Stimulated activated CD8-positive, alpha-beta memory T cell treated with anti-CD3 and anti-CD28 coated beads, Interleukin-7, amount 100 ng/mL, for 4 hours (primary cell): ENCODE results near the gene CSPG4.
"Not testable (repeated sequence)": the region's sequence is repeated elsewhere in the genome, so short reads cannot be mapped to it uniquely, and the experiment has no call there.

Experiments used
- DNase-seq, 2 donors: peaks; one replicate each; pipeline ENCODE4 v3.0.0-alpha.2; 2020; ENCODE audit warnings: low read depth in 2 of 2

The CSPG4 gene

DNA sequence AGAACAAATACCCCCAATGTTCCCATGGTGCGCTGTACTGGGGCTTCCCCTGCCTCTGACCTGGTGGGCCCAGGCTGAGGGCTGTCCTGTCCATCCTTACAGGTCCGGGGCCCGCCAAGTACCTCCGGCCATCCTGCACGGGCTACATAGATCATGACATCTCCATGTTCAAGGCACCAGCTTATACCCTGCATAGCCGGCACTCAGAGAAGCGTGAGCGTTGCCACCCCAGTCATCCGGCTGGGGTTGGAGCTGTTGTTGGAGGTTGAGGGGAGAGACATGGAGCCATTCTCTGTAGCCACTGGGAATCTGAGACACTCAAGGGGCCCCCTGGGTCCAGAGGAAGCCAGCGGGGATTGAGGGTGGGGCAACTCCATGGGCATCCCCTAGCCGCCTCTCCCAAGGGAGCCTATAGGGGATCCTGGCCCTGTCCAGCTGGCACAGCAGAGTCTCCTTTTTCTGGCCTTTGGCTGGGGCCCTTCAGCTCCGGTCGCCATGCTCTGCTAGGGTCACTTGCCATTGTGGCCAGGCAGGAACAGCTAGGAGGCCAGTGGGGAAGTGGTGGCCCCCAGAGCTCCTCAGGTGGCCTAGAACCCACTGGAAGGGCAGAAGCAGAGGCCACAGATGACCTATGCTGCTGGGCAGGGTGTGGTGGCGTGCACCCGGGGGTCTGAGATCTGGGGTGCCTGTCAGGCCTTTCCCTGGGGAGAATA lies 12.5 kb upstream of the CSPG4 start:
- DNase-seq, result no peak

DNA sequence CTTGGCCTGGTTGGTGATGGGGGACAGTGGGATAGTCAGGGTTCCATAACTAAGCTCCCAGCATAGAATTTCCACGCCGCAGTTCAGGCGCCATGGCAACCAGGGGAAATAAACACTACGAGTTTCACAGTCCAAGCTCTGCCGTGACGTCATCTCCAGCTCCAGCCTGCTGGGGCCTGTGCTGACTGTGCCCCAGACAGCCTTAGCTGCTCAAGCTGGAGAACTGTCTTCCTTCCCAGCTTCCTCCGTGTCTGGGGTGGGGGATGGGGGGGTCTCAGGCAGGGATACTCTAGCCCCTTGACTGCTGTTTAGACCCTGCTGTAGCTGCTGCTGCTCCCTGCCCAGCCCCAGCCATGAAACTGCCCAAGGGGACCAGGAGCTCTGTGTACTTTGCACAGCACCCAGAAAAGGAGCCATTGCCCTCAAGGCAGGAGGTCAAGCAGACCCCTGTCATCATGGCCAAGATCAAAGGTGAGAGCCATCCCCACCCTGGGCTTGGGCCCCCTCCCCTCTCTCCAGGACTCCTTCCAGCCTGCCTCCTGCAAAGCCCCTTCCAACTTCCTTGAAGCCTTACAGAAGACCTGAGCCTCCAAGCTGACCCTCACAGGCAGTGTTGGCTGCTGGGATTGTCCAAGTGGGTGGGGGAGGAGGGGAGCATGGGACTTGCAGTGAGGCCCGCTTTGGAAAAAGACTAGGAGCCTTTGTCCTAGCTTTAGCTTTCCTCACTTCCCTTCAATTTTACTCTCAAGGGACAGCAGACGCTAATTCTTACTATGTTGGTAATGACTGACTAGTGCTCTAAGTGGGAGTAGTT lies 11.4 kb upstream of the CSPG4 start:
- DNase-seq, result no peak

DNA sequence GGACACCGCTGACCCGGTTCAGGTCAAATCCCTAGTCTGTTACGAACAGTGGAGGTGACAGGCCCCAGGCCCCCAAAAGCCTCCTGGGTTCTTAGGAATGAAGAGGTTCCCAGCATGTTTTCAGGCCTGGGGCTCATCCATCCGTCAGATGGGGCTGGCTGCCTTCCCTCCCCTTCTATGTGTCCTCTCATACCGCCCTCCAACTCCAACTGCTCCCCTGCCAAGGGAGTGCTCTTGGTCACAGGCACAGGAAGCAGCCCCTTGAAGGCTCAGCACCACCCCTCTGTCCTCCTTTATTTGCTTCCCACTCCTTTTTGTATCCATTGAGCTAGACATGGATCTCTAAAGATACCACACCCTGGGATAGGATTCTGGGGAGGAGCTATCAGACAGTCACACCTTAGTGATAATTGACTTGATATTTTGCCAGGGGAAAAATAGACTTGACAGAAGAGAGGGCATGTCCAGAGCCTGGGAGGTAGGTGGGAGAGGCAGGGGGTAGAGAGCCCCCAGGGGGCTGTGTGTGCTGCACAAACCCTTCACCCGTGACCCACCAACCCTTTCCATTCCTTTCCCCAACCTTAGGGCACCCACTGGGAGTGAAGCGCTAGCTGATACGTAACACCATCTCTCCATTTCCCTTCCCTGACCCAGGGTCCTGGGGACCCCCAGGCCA lies 10.7 kb upstream of the CSPG4 start:
- no peak for DNase-seq

DNA sequence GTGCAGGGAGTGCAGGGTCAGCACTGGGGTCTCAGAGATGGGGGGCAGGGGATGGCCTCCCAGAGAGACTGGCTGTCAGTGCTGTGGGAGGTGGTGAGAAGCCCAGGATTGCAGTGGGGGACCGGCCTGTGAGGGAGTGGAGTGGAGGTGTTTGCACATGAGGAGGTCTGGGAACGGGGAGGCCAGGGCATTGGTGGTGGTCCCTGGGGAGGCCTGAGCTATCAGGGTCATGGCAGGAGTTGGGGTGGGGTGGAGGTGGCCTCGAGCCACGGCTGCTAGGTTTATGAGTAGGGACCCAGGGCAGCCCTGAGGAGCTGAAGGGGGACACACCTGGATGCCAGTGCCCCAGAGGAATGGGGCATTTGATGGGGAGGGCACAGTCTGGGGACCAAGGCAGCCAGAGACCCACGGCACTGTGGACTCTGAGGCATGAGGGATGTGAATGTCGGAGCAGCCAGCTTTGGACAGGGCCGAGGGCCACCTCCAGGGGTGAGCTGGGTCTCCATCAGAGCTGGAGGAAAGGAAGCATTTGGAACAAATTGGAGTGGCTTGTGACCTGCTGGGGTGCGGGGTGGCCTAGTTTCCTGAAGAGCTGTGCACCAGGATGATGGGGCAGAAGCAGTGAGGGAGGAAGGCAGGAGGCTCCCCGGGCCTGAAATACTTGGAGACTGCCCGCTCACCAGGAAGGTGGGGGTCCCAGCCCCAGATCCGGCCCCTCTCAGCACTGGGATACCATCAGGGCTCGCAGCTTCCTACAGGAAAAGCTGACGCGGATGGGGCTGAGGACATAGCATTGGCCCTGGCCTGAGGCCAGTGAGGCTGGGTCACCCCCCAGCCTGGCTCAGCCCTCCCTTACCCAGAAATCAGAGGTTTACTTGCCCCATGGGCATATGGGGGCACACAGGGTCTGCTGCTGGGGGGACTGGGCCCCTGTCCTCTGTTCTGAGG lies 9.5 kb upstream of the CSPG4 start:
- DNase-seq, result no peak

DNA sequence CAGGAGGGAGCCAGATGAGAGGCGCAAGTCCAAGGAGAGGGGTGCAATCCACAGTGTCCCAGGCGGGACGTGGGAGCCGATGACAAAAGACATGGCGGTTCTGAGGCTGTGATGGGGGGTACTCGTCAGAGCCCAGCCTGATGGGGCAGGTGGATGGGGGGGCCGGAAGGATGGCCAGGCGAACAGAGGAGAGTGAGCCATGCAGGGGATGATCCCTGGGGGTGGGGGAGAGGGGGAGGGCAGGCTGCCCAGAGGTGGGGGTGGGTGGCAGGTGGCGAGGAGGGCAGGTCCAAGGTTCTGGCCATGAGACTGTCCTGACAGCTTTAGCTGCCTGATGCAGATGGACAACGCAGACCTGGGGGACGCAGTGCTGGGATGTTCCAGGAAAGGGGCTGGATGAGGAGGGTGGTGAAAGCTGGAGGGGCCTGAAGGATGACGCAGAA lies 8.9 kb upstream of the CSPG4 start:
- no peak for DNase-seq

DNA sequence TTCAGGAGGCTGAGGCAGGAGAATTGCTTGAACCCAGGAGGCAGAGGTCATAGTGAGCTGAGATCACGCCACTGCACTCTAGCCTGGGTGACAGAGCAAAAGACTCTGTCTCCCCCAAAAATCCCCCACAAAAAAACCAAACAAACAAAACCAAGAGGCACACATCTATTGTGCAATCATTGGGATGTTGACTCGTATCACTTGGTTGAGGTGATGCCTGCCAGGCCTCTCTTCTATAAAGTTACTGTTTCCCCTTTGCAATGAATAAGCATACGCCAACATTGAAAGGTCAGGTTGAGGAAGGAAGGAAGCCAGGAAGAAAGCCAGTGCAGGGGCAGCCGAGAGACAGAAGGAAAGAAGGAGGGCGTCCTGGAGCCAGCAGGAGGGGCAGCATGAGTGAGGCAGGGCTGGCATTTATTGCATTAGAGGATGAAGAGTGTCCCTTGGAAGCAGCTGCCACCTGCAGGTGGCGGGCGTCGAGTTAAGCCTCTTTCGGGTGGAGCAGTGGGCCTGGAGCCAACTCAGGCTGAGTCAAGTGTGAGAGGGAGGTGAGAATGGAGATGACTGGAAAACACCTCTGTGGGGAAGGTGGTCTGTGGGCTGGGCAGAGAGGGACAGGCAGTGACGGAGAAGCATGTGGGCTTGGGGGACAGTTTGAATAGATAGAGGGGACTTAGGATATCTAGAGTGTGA lies 8.3 kb upstream of the CSPG4 start:
- no peak for DNase-seq

DNA sequence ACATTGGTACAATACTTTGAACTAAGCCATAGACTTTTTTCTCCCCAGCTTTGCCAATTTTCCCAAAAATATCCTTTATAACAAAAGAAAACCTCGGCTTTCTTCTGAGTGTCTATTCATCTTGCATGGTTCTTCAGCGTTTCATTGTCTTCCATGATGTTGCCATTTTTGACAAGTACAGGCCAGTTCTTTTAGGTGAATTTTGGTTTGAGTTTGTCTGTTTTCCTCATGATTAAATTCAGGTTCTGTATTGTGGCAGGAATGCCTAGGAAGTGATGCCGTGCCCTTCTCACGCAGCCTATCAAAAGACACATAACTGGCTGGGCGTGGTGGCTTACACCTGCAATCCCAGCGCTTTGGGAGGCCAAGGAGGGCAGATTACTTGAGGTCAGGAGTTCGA lies 7.6 kb upstream of the CSPG4 start:
- DNase-seq, result no peak

DNA sequence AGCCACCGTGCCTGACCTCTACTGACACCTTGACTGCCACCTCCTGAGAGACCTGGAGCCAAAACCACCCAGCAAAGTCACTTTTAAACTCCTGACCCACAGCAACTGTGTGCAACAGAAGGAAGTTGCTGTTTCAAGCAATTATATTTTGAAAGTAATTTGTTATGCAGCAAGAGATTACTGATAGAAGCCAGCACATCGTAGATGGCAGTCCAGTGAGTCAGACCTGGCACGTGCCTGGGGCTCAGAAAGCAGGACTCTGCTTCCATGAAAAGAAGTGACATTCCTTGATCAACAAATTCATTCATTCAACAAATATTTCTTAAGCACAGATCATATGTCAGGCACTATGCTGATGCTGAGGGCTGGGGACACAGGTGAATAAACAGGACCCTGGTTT lies 5.7 kb upstream of the CSPG4 start:
- no peak for DNase-seq

DNA sequence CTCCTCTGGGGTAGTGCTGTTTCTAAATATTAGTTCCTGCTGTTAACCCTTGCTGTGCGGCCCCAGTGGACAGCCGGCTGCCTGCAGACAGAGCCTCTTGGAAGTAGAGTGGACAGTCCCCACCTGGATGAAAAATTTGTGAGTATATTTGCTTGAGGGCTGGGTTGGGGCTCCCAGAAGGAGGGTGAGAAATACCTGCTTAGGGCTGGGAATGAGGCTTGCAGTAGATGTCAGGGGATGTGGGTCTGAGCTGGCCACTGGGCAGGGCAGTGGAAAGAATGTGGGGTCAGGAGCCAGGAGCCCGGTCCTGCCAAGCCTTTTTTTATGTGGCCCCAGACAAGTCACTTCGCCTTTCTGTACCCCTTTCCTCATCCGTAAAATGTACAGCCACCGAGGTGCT lies 4.4 kb upstream of the CSPG4 start:
- DNase-seq, result not testable (repeated sequence)

DNA sequence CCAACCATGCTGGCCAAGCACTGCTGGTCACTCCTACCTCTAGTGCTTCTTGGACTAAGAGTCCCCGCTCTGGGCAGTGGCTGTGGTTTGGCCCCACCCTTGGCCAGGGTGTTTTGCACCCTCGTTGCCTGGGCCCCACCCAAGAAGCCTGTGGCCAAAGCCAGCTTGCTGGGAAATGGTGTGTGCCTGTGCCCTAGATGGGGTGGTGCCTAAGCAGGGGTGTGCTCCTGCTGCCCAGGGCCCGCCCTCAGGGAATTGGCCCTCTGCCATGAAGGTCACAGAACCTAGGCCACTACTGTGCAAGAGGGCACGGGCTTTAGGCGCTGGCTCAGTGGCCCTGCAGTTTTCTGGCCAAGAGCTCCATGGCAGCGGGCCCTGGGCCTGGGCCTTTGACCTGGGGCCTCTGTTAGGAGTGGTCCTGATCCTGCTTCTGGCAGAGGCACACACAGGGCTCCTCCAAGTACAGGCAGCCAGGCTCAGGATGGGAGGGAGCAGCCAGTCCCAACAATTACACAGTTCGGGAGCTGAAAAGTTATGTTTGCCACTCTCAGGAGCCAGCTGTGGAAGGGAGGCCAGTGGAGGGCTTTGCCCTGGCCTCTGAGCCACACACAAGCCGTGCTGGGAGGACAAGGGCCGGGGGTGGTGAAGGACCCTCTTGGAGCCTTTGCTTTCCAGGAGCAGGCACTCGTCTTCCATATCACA lies 3.8 kb upstream of the CSPG4 start:
- DNase-seq, result not testable (repeated sequence)

DNA sequence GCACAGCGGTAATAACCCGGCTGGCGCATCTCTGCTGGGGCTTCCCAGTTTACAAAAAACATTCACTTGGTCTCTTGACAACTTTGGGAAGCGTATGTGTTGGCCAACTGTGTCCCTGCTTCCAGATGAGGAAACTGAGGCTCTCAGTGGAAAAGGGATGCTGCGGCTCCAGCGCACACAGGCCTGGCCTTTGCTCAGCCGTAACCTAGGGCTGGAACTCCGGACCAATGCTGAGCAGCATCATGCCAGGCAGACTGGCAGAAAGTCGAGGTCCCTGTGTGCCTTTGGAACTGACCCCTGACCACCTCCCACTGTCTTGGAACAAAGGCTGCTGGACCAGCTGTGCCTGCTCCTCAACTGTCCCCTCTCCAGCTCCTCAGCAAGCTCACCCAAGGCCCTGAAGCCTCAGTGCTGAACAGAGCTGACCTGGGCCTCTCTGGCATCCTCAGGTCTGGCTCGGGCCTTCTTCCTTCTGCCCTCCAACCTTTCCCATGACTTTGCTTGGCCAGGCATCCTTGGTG lies 2.7 kb upstream of the CSPG4 start:
- DNase-seq, result not testable (repeated sequence)

DNA sequence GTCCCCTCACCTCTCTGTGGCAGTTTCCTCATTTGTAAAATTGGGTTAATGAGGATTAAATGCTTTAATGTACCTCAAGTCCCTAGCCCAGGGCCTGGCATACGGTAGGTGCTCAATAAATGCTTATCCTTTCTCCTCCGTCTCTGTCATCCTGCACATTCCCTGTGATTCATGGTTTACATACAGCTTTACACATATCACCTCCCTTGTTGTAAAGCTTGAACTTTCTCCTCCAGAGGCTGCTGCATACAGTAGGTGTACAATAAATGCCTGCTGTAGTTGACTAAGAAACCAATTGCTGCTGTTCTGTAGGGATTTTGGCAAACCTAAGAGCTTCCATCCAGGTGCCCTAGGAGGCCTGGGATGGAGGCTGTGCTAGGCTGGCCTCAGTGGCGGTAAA lies 1.5 kb upstream of the CSPG4 start:
- no peak for DNase-seq

DNA sequence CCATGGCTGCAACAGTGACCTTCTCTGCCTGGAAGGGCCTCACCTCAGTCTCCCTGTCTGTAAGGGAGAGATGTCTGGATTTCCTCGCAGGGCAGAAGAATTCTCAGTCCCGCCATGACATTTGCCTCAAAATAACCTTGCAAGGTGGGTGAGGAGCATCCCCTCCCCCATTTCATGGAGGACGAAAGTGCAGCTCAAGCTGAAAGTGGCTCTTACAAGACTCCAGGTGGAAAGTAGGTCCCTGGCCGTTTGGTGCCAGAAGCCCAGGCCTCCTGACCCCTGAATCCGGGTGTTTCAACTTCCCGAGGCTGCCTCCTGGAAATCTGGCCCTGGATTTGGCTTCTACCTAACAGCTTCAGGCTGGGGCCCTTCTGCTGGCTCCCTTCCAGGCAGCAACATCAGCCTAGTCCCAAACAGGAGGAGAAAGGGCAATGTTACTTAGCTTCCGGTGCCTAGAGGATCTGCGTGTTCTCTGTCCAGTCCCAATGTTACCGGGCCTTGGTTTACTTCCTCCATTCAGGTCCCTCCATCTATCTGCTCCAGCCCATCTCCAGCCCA lies 769 bp upstream of the CSPG4 start:
- no peak for DNase-seq

DNA sequence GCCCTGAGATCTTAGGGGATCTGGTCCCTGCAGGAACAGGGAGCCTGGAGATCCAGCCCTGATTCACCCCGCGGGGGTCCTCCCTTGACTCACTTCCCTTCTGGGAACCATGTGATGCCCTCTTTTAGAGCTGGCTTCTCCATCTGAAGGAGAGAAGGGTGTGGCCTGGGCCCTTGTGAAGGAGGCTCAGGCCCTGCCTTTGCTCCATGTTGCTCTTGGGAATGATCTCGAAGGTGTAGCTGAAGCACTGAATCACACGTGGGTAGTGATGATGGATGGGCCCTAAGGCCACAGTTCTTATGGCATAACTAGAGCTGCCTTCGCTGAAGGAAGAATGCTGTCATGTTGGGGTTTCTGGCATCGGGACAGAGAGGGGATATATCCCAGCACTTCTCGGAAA lies 1.2 kb downstream of the CSPG4 start:
- not testable (repeated sequence) for DNase-seq

DNA sequence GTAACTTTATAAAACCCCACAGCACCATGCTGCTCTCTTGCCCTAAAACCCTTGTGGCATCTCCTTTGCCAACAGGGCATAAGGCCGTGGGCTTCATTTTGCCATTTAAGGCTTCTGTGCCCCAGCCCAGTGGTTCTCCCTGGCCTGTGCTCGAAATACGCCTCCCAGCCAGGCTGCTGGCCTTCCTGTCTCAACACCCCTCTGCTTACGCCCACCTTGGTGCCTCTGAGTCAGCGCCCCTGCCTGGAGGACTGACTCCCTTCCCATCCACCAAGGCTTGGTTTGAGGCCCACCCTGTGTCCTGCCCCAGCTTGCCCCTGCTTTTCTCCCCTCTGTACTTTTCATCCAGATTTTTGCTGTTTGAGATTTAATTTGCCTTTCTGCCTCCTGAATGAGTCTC lies 1.8 kb downstream of the CSPG4 start:
- DNase-seq, result not testable (repeated sequence)

DNA sequence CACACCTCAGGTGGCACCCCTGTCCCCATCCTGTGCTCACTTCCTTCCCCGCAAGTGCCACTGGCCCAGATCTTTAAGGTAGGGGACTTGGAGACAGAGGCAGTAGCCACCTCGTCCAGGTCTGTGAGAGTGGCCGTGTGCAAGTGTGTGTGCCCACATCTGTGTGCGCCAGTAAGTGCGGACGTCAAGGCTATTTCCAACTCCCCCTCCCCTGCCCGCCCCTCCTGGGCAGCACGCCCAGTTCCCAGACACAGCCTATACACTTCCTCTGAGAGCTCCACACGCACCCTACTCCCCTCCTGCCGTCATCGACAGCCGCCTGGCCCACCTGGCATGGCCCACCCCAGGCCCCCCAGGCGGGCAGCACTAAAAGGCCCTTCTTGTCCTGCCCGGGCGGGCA lies 3.2 kb downstream of the CSPG4 start:
- DNase-seq, result not testable (repeated sequence)

DNA sequence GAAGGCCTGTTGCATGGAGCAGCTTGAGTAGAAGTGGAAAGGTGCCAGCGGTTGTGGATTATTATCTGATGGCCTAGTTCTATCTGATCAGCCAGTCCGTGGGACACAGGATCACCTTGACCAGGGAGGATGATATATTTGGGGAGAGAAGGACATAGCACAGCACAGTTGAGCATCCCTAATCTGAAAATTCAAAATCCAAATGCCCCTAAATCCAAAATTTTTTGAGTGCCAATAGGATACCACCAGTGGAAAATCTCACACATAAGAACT lies 6.0 kb downstream of the CSPG4 start:
- DNase-seq, result no peak

DNA sequence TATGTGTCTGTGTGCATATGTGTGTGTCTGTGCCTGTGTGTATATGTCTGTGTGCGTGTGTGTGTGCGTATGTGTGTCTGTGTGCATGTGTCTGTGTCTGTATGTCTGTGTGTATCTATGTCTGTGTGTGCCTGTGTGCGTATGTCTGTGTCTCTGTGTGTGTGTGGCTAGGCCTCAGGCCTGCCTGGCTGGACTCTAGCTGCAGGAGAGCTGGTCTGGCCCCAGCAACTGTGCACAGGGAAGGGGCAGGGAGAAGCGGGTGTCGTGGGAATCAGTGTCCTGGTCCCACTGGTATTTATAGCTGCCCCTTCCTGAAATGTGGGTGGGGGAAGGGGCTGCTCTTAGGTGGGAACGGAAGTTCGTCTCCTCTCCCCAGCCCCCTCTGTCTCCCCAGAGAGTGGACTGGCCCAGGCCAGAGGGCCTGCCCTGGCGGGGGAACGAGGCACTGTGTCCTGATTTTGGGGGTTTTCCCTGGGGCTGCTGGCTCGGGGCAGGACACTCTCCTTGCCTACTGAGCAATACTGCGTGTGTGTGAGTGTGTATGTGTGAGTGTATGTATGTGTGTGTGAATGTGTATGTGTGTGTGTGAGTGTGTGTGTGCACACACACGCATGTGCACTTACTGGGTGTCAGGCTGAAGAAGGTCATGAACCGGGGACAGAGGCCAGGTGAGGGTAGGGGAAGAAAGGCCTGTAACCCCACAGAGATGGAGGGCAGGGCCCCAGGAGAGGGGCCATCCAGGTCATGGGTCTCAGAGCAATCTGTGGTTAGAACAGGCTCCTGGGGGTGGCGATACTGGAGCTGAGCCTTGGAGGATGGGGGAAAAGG lies 6.6 kb downstream of the CSPG4 start:
- no peak for DNase-seq

DNA sequence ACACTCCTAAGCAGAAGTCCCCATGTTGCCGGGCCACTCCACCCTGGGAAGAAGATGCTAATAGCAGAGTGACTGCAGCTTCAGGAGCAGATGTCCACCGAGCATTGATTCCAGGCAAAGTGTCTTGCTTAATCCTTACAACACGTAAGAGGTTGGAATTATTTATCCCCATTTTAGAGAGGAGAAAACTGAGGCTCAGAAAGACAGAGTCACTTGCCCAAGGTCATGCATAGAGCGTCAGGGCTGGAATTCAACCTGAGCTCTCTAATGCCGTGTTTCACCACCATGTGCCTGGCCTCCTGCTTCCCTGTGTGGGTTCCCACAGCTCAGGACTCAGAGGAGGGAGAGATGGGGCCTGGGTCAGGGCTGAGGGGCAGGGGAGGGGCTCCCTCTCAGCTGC lies 7.3 kb downstream of the CSPG4 start:
- DNase-seq, result not testable (repeated sequence)
